ENCODE results near the gene CSTF1. TPM values are rescaled to one million over a fixed set of nuclear protein-coding genes. Genes with fewer than 3 reads are reported as not detected.
"Not testable (repeated sequence)": the region's sequence is repeated elsewhere in the genome, so short reads cannot be mapped to it uniquely, and the experiment has no call there.

CSTF1 gene
- total RNA-seq, 2 donors from 2014 or later, result 63.7 to 74.5 TPM

- ATAC-seq (replicated peaks in 1 of 2), result no peak
- Mint-ChIP-seq H3K4me1 (ENCODE audit: low read depth) (peaks cover 21% of the 10 kb centered on the region), H3K36me3 (ENCODE audit: insufficient read depth in 2 of 2) (peaks cover 23 to 56% of the 10 kb centered on the region in 2 donors)
These were observed 12.1 kb upstream of the CSTF1 start for GRCh38 chr20:56380375-56380774.

DNA sequence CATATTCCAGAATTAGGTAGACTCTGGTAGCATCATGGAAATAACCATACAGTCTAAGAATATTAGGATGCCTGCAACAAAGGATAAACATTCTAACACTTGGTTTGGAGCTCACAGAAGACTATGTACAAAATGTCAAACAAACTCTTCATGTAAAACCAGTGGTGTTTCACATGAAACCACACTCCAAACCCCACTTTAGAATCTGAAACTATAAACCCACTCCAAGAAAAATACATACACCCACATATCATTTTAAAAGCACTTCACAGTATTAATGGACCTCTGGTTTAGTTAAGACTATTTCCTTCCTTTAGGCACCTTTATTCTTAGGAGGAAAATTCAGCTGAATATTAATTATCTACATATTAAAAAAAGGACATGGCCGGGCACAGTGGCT, 10.9 kb upstream of the CSTF1 start:
- Mint-ChIP-seq H3K4me1 (ENCODE audit: low read depth) (peaks cover 32% of the 10 kb centered on the region), H3K36me3 (ENCODE audit: insufficient read depth in 2 of 2) (peaks cover 22 to 57% of the 10 kb centered on the region in 2 donors), H3K27me3 (ENCODE audit: low read depth) (no peaks in the 10 kb centered on the region), H3K4me3 (no peak overlapping the region), H3K9me3 (no peaks in the 10 kb centered on the region), H3K27ac (no peak overlapping the region)
- ATAC-seq (replicated peaks in 1 of 2), result no peak
- no peak for DNase-seq

More at GRCh38 chr20:56380375-56380774, 12.1 kb upstream of the CSTF1 start:
- no peak for DNase-seq
- H3K9me3 Mint-ChIP-seq, result no peaks in the 10 kb centered on the region
- H3K27me3 Mint-ChIP-seq (ENCODE audit: low read depth), result no peaks in the 10 kb centered on the region
- no peak overlapping the region for H3K27ac Mint-ChIP-seq
- H3K4me3 Mint-ChIP-seq, result no peak overlapping the region

GRCh38 chr20:56382696-56383095, 9.7 kb upstream of the CSTF1 start:
- Mint-ChIP-seq H3K9me3 (no peaks in the 10 kb centered on the region), H3K27me3 (ENCODE audit: low read depth) (no peaks in the 10 kb centered on the region), H3K27ac (no peak overlapping the region), H3K36me3 (ENCODE audit: insufficient read depth in 2 of 2) (peaks cover 25 to 55% of the 10 kb centered on the region in 2 donors), H3K4me1 (ENCODE audit: low read depth) (peaks cover 32% of the 10 kb centered on the region), H3K4me3 (no peak overlapping the region)
- ATAC-seq (replicated peaks in 1 of 2), result no peak
- no peak for DNase-seq

DNA sequence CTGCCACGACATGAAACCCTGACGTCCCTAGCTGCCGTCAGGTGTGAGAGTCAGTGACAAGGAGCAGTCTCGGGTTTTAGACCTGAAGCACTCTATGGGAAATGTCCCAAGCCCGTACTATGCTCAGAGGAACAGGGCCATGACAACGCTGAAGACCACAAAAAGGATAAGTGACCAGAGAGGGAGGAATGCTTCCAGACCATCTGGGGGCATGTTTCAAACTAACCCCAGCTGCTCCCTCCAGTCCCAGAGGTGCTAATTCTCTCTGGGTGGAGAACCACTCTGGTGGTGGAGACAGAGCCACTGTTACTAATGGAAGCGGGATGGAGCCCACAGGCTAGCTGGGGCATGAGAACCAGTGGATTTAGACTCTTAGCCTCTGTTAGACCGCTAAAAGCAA, 9.1 kb upstream of the CSTF1 start:
- Mint-ChIP-seq H3K4me3 (no peak overlapping the region), H3K9me3 (no peaks in the 10 kb centered on the region), H3K27me3 (ENCODE audit: low read depth) (no peaks in the 10 kb centered on the region), H3K36me3 (ENCODE audit: insufficient read depth in 2 of 2) (peaks cover 21 to 50% of the 10 kb centered on the region in 2 donors), H3K4me1 (ENCODE audit: low read depth) (peaks cover 32% of the 10 kb centered on the region), H3K27ac (no peak overlapping the region)
- no peak for ATAC-seq (replicated peaks in 1 of 2)
- no peak for DNase-seq

GRCh38 chr20:56385130-56385529, 7.3 kb upstream of the CSTF1 start:
- Mint-ChIP-seq H3K4me3 (no peak overlapping the region), H3K4me1 (ENCODE audit: low read depth) (peaks cover 47% of the 10 kb centered on the region), H3K36me3 (ENCODE audit: insufficient read depth in 2 of 2) (peaks cover 27 to 52% of the 10 kb centered on the region in 2 donors), H3K9me3 (no peaks in the 10 kb centered on the region), H3K27me3 (ENCODE audit: low read depth) (no peaks in the 10 kb centered on the region), H3K27ac (no peak overlapping the region)
- DNase-seq (no peak), ATAC-seq (replicated peaks in 1 of 2) (no peak)

DNA sequence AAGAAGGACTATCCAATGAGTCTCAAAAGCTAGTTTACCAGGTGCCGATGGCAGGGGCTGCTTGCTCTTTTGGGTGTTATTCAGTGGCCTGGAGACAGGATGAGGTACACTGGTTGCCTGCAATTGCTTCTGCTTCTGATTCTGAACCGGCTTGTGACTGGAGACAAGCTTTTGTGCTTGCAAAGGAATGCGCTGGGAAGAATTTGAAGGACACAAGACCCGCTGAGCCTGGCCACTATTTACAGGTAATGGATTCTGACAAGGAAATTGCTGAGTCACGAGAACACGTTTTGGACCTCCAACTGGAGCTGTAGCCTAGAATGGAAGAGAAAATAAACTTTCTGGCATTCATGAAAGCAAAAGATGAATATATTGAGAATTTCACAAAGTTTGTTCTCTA, 6.2 kb upstream of the CSTF1 start:
- Mint-ChIP-seq H3K27ac (no peak overlapping the region), H3K9me3 (no peaks in the 10 kb centered on the region), H3K27me3 (ENCODE audit: low read depth) (no peaks in the 10 kb centered on the region), H3K4me3 (no peak overlapping the region), H3K4me1 (ENCODE audit: low read depth) (peaks cover 58% of the 10 kb centered on the region), H3K36me3 (ENCODE audit: insufficient read depth in 2 of 2) (peaks cover 29 to 54% of the 10 kb centered on the region in 2 donors)
- ATAC-seq (replicated peaks in 1 of 2) (no peak), DNase-seq (no peak)

GRCh38 chr20:56388882-56389281, 3.6 kb upstream of the CSTF1 start:
- H3K36me3 Mint-ChIP-seq (ENCODE audit: insufficient read depth in 2 of 2), result peaks cover 31 to 44% of the 10 kb centered on the region in 2 donors
- no peaks in the 10 kb centered on the region for H3K27me3 Mint-ChIP-seq (ENCODE audit: low read depth)
- H3K27ac Mint-ChIP-seq, result peak overlapping the region; percentile 1
- no peaks in the 10 kb centered on the region for H3K9me3 Mint-ChIP-seq
- no peak overlapping the region for H3K4me3 Mint-ChIP-seq
- peaks cover 47% of the 10 kb centered on the region for H3K4me1 Mint-ChIP-seq (ENCODE audit: low read depth)
- DNase-seq, result no peak
- ATAC-seq (replicated peaks in 1 of 2), result no peak

DNA sequence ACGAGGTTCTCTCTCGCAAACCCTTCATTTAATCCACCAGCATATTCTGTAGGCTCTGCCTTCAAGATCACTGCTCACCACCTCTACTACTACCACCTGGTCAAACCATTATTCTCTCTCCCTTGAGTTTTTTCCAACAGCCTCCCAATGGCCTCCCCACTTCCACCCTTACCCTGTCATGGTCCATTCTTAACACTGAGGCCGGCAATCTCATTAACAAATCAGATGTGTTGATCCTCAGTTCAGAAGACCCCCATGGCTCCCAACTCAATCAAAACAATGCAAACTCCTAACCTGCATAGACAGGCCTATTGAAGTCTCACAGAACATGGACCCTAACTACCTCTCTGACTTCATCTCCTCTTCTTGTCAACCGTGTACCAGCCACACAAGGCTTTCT, 2.6 kb upstream of the CSTF1 start:
- no peaks in the 10 kb centered on the region for H3K27me3 Mint-ChIP-seq (ENCODE audit: low read depth)
- ATAC-seq (replicated peaks in 1 of 2) (no peak), DNase-seq (no peak)
- H3K27ac Mint-ChIP-seq, result no peak overlapping the region
- H3K4me3 Mint-ChIP-seq, result peak overlapping the region in 1 of 2 donors; percentile 7
- peaks cover 55% of the 10 kb centered on the region for H3K4me1 Mint-ChIP-seq (ENCODE audit: low read depth)
- peaks cover 29 to 41% of the 10 kb centered on the region in 2 donors for H3K36me3 Mint-ChIP-seq (ENCODE audit: insufficient read depth in 2 of 2)
- H3K9me3 Mint-ChIP-seq, result no peaks in the 10 kb centered on the region

DNA sequence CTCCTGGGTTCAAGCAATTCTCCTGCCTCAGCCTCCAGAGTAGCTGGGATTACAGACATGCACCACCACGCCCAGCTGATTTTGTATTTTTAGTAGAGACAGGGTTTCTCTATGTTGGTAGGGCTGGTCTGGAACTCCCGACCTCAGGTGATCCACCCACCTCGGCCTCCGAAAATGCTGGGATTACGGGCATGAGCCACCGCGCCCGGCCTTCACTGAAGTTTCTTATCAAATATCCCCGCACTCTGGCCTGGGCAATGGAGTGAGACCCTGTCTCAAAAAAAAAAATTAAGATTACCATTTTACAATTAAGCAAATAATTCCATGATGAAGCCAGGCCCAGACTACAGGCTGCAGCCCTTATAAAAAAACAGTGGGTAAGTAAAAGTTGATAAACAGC, 2.0 kb upstream of the CSTF1 start:
- not testable (repeated sequence) for H3K4me3 Mint-ChIP-seq; H3K27me3 Mint-ChIP-seq (ENCODE audit: low read depth); ATAC-seq (replicated peaks in 1 of 2); H3K9me3 Mint-ChIP-seq; DNase-seq
- peak overlapping the region; percentile 22 for H3K27ac Mint-ChIP-seq
- H3K4me1 Mint-ChIP-seq (ENCODE audit: low read depth), result peaks cover 58% of the 10 kb centered on the region
- H3K36me3 Mint-ChIP-seq (ENCODE audit: insufficient read depth in 2 of 2), result peaks cover 26 to 45% of the 10 kb centered on the region in 2 donors

- peaks cover 26 to 46% of the 10 kb centered on the region in 2 donors for H3K36me3 Mint-ChIP-seq (ENCODE audit: insufficient read depth in 2 of 2)
- no peak for ATAC-seq (replicated peaks in 1 of 2)
- no peaks in the 10 kb centered on the region for H3K9me3 Mint-ChIP-seq
- peak overlapping the region; percentile 76 for H3K27ac Mint-ChIP-seq
- H3K4me1 Mint-ChIP-seq (ENCODE audit: low read depth), result peaks cover 52% of the 10 kb centered on the region
- DNase-seq, result no peak
- H3K4me3 Mint-ChIP-seq, result no peak overlapping the region
- no peaks in the 10 kb centered on the region for H3K27me3 Mint-ChIP-seq (ENCODE audit: low read depth)
These were observed 1.4 kb upstream of the CSTF1 start for GRCh38 chr20:56391037-56391436.

GRCh38 chr20:56391596-56392131, 781 bp upstream of the CSTF1 start:
- no peaks in the 10 kb centered on the region for H3K27me3 Mint-ChIP-seq (ENCODE audit: low read depth)
- ATAC-seq (replicated peaks in 1 of 2), result peak; percentile 59
- H3K36me3 Mint-ChIP-seq (ENCODE audit: insufficient read depth in 2 of 2), result peaks cover 23 to 42% of the 10 kb centered on the region in 2 donors
- H3K27ac Mint-ChIP-seq, result no peak overlapping the region
- DNase-seq, result no peak
- no peaks in the 10 kb centered on the region for H3K9me3 Mint-ChIP-seq
- no peak overlapping the region for H3K4me3 Mint-ChIP-seq
- H3K4me1 Mint-ChIP-seq (ENCODE audit: low read depth), result peaks cover 47% of the 10 kb centered on the region

DNA sequence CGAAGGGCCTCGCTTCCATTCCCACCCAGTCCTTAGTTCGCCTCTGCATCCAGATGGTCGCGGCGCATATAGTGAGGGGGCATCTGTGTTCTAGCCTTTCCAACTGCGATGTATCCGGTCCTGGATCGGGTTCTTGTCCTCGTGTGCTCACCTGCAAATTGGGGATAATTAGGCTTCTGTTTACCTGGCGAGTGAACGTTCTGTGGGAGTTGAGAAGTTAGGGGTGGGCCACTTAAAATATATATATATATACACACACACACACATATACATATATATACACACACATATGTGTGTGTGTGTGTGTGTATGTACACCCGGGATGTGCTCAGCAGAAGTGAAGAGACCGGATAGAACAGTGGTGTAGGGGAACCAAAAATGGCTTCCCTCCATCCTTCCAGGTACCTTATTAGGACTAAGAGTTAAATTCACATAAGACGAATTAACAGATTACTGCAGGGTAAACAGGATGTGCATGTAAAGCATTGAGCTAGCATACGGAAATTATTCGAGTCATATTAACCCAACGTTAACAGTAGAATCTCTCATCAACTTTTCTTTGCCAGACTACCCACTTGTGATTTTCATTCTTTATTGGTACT, 537 bp downstream of the CSTF1 start:
- Mint-ChIP-seq H3K4me3 (no peak overlapping the region), H3K9me3 (no peaks in the 10 kb centered on the region), H3K36me3 (ENCODE audit: insufficient read depth in 2 of 2) (peaks cover 23 to 45% of the 10 kb centered on the region in 2 donors), H3K27me3 (ENCODE audit: low read depth) (no peaks in the 10 kb centered on the region), H3K4me1 (ENCODE audit: low read depth) (peaks cover 47% of the 10 kb centered on the region), H3K27ac (no peak overlapping the region)
- ATAC-seq (replicated peaks in 1 of 2) (no peak), DNase-seq (peak in 1 of 2 donors; percentile 21)

- Mint-ChIP-seq H3K27me3 (ENCODE audit: low read depth) (no peaks in the 10 kb centered on the region), H3K27ac (no peak overlapping the region), H3K36me3 (ENCODE audit: insufficient read depth in 2 of 2) (peaks cover 23 to 48% of the 10 kb centered on the region in 2 donors), H3K4me1 (ENCODE audit: low read depth) (peaks cover 47% of the 10 kb centered on the region), H3K9me3 (no peaks in the 10 kb centered on the region), H3K4me3 (no peak overlapping the region)
- DNase-seq (no peak), ATAC-seq (replicated peaks in 1 of 2) (no peak)
These were observed 1.2 kb downstream of the CSTF1 start for GRCh38 chr20:56393653-56394052.

- no peaks in the 10 kb centered on the region for H3K9me3 Mint-ChIP-seq
- peaks cover 17 to 42% of the 10 kb centered on the region in 2 donors for H3K36me3 Mint-ChIP-seq (ENCODE audit: insufficient read depth in 2 of 2)
- H3K4me3 Mint-ChIP-seq, result no peak overlapping the region
- no peak for DNase-seq
- ATAC-seq (replicated peaks in 1 of 2), result no peak
- no peaks in the 10 kb centered on the region for H3K27me3 Mint-ChIP-seq (ENCODE audit: low read depth)
- peaks cover 39% of the 10 kb centered on the region for H3K4me1 Mint-ChIP-seq (ENCODE audit: low read depth)
- peak overlapping the region; percentile 92 for H3K27ac Mint-ChIP-seq
These were observed 2.7 kb downstream of the CSTF1 start for GRCh38 chr20:56395166-56395565.
